Testis (tissue), 3 donors: ENCODE measurements around the gene CLTA. TPM values are rescaled to one million over a fixed set of nuclear protein-coding genes. Genes with fewer than 3 reads are reported as not detected.

Experiments used
- DNase-seq: peaks from one replicate; pipeline ENCODE4 v3.0.0-alpha.2; 2019
- H3K27ac ChIP-seq, 2 donors: fragments of 200-600 bp; sonication (generic); one replicate each; pipeline ENCODE4 v1.5.1; 2019
- H3K27me3 ChIP-seq: fragments of 200-600 bp; sonication (generic); one replicate; pipeline ENCODE4 v1.5.1; 2019
- H3K36me3 ChIP-seq: fragments of 200-600 bp; sonication (generic); one replicate; pipeline ENCODE4 v1.5.1; 2017; ENCODE audit warnings: low read depth; ENCODE audit errors: missing control alignments
- H3K4me1 ChIP-seq: fragments of 200-600 bp; sonication (generic); one replicate; pipeline ENCODE4 v1.5.1; 2019
- H3K4me3 ChIP-seq, 2 donors: fragments of 200-600 bp; sonication (generic); one replicate each; pipeline ENCODE4 v1.5.1; 2017 to 2019
- H3K9me3 ChIP-seq: fragments of 200-600 bp; sonication (generic); one replicate; pipeline ENCODE4 v1.5.1; 2017
- CTCF ChIP-seq, 3 experiments: fragments of 450-650 bp in 2 of 3; fragments of 200-600 bp in 1 of 3; sonication (generic) in 1 of 3; IDR thresholded peaks; one replicate each; pipeline ENCODE4 v1.5.1; 2016 to 2019; ENCODE audit warnings: antibody characterized with exemption in 3 of 3, mild to moderate bottlenecking in 2 of 3, moderate library complexity in 1 of 3
- POLR2A ChIP-seq: fragments of 450-650 bp; IDR thresholded peaks from one replicate; pipeline ENCODE4 v1.6.1; 2017; ENCODE audit warnings: antibody characterized with exemption, mild to moderate bottlenecking, moderate library complexity
- WGBS, 2 donors: methylation state at CpG; one replicate each; pipeline ENCODE4 v1.1.5; 2018; 5-methylcytosine and 5-hydroxymethylcytosine counted together
- intact Hi-C: fragments of 100-400 bp; cut with DNase I; formaldehyde crosslinking; loops from one replicate; pipeline ENCODE4 v1.15.1; 2023; ENCODE audit warnings: low total_unique reads
- polyA plus RNA-seq: library from polyadenylated mRNA; stranded (reverse); fragments of 350-450 nt; fragmentation: Illumina TruSeq; extraction: RNeasy Lipid Tissue Mini Kit (QIAGEN cat#74804); gene quantifications from one replicate; pipeline ENCODE4 v1.2.3, GENCODE V29; 2014; ENCODE audit warnings: low read depth, low replicate concordance; ENCODE audit not compliant: insufficient read depth
- total RNA-seq, 2 donors: library from RNA; depleted of rRNA; stranded (reverse); fragments of >200 nt; gene quantifications; one replicate each; pipeline ENCODE4 v1.2.3, GENCODE V29; 2016

CLTA gene
- total and polyA plus RNA-seq, 3 donors from 2014 or later: 135 to 208 (median 168) TPM

- peaks cover 9% of the 10 kb centered on the region for H3K4me1 ChIP-seq
- H3K4me3 ChIP-seq: peak overlapping the region; percentile 55 to 61
- DNase-seq: no peak
Observed at GRCh38 chr9:36165826-36166167, 24.9 kb upstream of the CLTA start.

GRCh38 chr9:36166168-36166927 is 24.4 kb upstream of the CLTA start:
- Histone ChIP-seq H3K9me3 (no peaks in the 10 kb centered on the region), H3K36me3 (no peaks in the 10 kb centered on the region), H3K4me1 (peaks cover 9% of the 10 kb centered on the region), H3K4me3 (peak overlapping the region; percentile 55 to 61), H3K27ac (peak overlapping the region in 1 of 2 donors; percentile 74), H3K27me3 (no peaks in the 10 kb centered on the region)
- WGBS, 2 donors: 0 to 3% methylated on average over 25 to 57 of the region's 58 CpGs
- TF ChIP-seq CTCF (IDR thresholded peaks at IDR 0.05) (peak; percentile 75 to 94 (median 85)), POLR2A (no peak)
- intact Hi-C loops: loop anchor here (5.0 to 10.0 kb wide), 2 partner anchors 62 to 156 kb away; no protein-coding TSS in a partner anchor
- peak; percentile 84 for DNase-seq

More at GRCh38 chr9:36165826-36166167, 24.9 kb upstream of the CLTA start:
- TF ChIP-seq POLR2A (no peak), CTCF (IDR thresholded peaks at IDR 0.05) (no peak)
- Histone ChIP-seq H3K36me3 (no peaks in the 10 kb centered on the region), H3K27ac (peak overlapping the region in 1 of 2 donors; percentile 74), H3K27me3 (no peaks in the 10 kb centered on the region), H3K9me3 (no peaks in the 10 kb centered on the region)
- intact Hi-C loops: loop anchor here (5.0 to 10.0 kb wide), 2 partner anchors 61 to 157 kb away; no protein-coding TSS in a partner anchor
- WGBS, 2 donors: 14 to 39% methylated on average over 9 to 12 of the region's 12 CpGs

- intact Hi-C loops: loop anchor here (5.0 to 10.0 kb wide), 2 partner anchors 64 to 153 kb away; no protein-coding TSS in a partner anchor
- DNase-seq: no peak
Observed at GRCh38 chr9:36169166-36169565, 21.6 kb upstream of the CLTA start, which contains the start of gene CCIN. TSS of gene CCIN (plus strand) at chr9:36169388. CDS start at chr9:36169503, 115 bp downstream.

GRCh38 chr9:36169708-36170107 is 21.0 kb upstream of the CLTA start:
- no peak overlapping the region for H3K4me3 ChIP-seq
- intact Hi-C loops: loop anchor here (5.0 to 10.0 kb wide), 2 partner anchors 65 to 153 kb away; no protein-coding TSS in a partner anchor
- H3K9me3 ChIP-seq: no peaks in the 10 kb centered on the region
- no peaks in the 10 kb centered on the region for H3K36me3 ChIP-seq
- TF ChIP-seq CTCF (IDR thresholded peaks at IDR 0.05): no peak
- TF ChIP-seq POLR2A: no peak
- no peak overlapping the region for H3K27ac ChIP-seq
- H3K4me1 ChIP-seq: no peaks in the 10 kb centered on the region
- 92 to 95% methylated on average over 16 to 17 of the region's 17 CpGs for WGBS, 2 donors
- H3K27me3 ChIP-seq: no peaks in the 10 kb centered on the region
- no peak for DNase-seq

More at GRCh38 chr9:36169166-36169565, 21.6 kb upstream of the CLTA start, which contains the start of gene CCIN:
- H3K27ac ChIP-seq: no peak within 1 kb of the TSS
- TF ChIP-seq CTCF (IDR thresholded peaks at IDR 0.05): no peak
- TF ChIP-seq POLR2A: no peak
- H3K9me3 ChIP-seq: no peaks in the 10 kb centered on the region
- H3K27me3 ChIP-seq: no peaks in the 10 kb centered on the region
- 90 to 93% methylated on average over 4 to 6 of the region's 6 CpGs for WGBS, 2 donors
- H3K36me3 ChIP-seq: no peaks in the 10 kb centered on the region
- no peak within 1 kb of the TSS for H3K4me3 ChIP-seq
- no peaks in the 10 kb centered on the region for H3K4me1 ChIP-seq
